Stimulated activated memory B cell treated with anti-CD40 and anti-IgM and Interleukin-4, amounts not matched to agents 10 μg/mL and 1 μg/mL and 100 μg/mL, for 72 hours (primary cell): ENCODE results near the gene SLC17A7.

Experiments
- ATAC-seq: fragments of 150-1000 bp; cut with Tn5 transposase; 2 replicates; pipeline ENCODE4 v1.10.0; 2021
- H3K27ac Mint-ChIP-seq: one replicate; pipeline ENCODE4 v1.8.0; 2022; ENCODE audit warnings: mild to moderate bottlenecking, mixed read lengths
- H3K27me3 Mint-ChIP-seq: one replicate; pipeline ENCODE4 v1.8.0; 2022; ENCODE audit warnings: mixed read lengths
- H3K36me3 Mint-ChIP-seq: one replicate; pipeline ENCODE4 v1.8.0; 2022; ENCODE audit warnings: mixed read lengths
- H3K4me1 Mint-ChIP-seq: one replicate; pipeline ENCODE4 v1.8.0; 2022; ENCODE audit warnings: mixed read lengths
- H3K4me3 Mint-ChIP-seq: one replicate; pipeline ENCODE4 v1.8.0; 2022; ENCODE audit warnings: mild to moderate bottlenecking, moderate library complexity, mixed read lengths
- H3K9me3 Mint-ChIP-seq: one replicate; pipeline ENCODE4 v1.8.0; 2022; ENCODE audit warnings: mixed read lengths

SLC17A7 gene

DNA sequence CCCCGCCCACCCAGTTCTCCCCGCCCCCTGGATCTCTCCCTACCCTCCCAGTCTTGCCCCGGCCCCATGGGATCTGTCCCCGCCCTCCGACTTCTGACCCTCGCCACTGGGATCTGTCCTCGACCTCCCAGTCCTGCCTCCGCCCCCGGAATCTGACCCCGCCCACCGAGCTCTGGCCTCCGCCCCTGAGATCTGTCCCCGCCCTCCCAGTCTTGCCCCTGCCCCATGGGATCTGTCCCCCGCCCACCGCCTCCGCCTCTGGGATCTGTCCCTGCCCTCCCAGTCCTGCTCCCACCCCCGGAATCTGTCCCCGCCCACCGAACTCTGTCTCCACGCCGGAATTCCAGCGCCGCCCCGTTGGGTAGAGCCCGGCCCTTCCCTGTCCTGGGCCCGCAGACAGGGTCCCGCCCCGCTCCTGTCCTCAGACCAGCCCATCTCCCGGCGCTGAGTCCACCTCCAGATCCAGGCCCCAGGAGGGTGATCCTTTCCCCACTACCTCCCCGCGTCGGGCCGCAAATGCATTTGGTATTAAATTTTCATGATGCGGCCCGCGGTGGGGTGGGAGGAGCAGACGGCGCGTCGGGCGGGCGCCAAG, 1.5 kb upstream of the SLC17A7 start:
- Mint-ChIP-seq H3K4me3 (peak overlapping the region; percentile 70), H3K36me3 (peaks cover 14% of the 10 kb centered on the region), H3K27me3 (peaks cover 53% of the 10 kb centered on the region), H3K4me1 (peaks cover 43% of the 10 kb centered on the region), H3K9me3 (peaks cover 3% of the 10 kb centered on the region), H3K27ac (peak overlapping the region; percentile 74)
- peak; percentile 59 for ATAC-seq

DNA sequence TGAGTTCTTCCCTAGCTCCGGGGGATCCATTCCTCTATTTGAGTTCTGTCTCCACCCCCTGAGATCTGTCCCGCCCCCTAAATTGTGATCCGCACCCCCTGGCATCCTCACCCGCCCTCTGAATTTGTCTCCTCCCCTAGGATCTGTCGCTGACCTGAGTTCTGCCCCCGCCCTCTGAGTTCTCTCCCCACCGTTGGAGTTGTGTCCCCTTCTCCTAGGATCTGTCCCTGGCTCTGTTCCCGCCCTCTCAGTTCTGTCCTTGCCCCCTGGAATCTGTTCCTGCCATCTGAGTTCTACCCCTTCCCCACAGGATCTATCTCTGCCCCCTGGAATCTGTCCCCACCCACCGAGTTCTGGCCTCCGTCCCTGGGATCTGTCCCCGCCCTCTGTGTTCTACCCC, 1.0 kb upstream of the SLC17A7 start:
- peaks cover 58% of the 10 kb centered on the region for H3K27me3 Mint-ChIP-seq
- H3K27ac Mint-ChIP-seq, result peak overlapping the region; percentile 74
- peaks cover 44% of the 10 kb centered on the region for H3K4me1 Mint-ChIP-seq
- H3K4me3 Mint-ChIP-seq, result peak overlapping the region; percentile 70
- H3K9me3 Mint-ChIP-seq, result peaks cover 3% of the 10 kb centered on the region
- H3K36me3 Mint-ChIP-seq, result peaks cover 9% of the 10 kb centered on the region
- no peak for ATAC-seq

GRCh38 chr19:49441960-49442350, 628 bp upstream of the SLC17A7 start:
- Mint-ChIP-seq H3K27ac (peak overlapping the region; percentile 74), H3K27me3 (peaks cover 62% of the 10 kb centered on the region), H3K4me1 (peaks cover 48% of the 10 kb centered on the region), H3K9me3 (peaks cover 3% of the 10 kb centered on the region), H3K36me3 (peaks cover 5% of the 10 kb centered on the region), H3K4me3 (peak overlapping the region; percentile 70)
- no peak for ATAC-seq

- Mint-ChIP-seq H3K4me3 (peak overlapping the region; percentile 16), H3K9me3 (peaks cover 3% of the 10 kb centered on the region), H3K27me3 (peaks cover 75% of the 10 kb centered on the region), H3K4me1 (peaks cover 61% of the 10 kb centered on the region), H3K36me3 (no peaks in the 10 kb centered on the region), H3K27ac (no peak overlapping the region)
- no peak for ATAC-seq
Measured at GRCh38 chr19:49440439-49441209, 703 bp downstream of the SLC17A7 start.

GRCh38 chr19:49439836-49440235, 1.5 kb downstream of the SLC17A7 start:
- Mint-ChIP-seq H3K4me1 (peaks cover 55% of the 10 kb centered on the region), H3K36me3 (no peaks in the 10 kb centered on the region), H3K4me3 (no peak overlapping the region), H3K27me3 (peaks cover 83% of the 10 kb centered on the region), H3K27ac (no peak overlapping the region), H3K9me3 (peaks cover 3% of the 10 kb centered on the region)
- no peak for ATAC-seq

GRCh38 chr19:49438261-49438660, 3.1 kb downstream of the SLC17A7 start:
- H3K4me1 Mint-ChIP-seq, result peaks cover 50% of the 10 kb centered on the region
- no peak overlapping the region for H3K27ac Mint-ChIP-seq
- no peak for ATAC-seq
- H3K4me3 Mint-ChIP-seq, result no peak overlapping the region
- H3K9me3 Mint-ChIP-seq, result peaks cover 3% of the 10 kb centered on the region
- peaks cover 98% of the 10 kb centered on the region for H3K27me3 Mint-ChIP-seq
- no peaks in the 10 kb centered on the region for H3K36me3 Mint-ChIP-seq

- no peaks in the 10 kb centered on the region for H3K36me3 Mint-ChIP-seq
- peaks cover 55% of the 10 kb centered on the region for H3K4me1 Mint-ChIP-seq
- H3K27me3 Mint-ChIP-seq, result peaks cover 99% of the 10 kb centered on the region
- no peak overlapping the region for H3K4me3 Mint-ChIP-seq
- H3K9me3 Mint-ChIP-seq, result peaks cover 3% of the 10 kb centered on the region
- no peak for ATAC-seq
- H3K27ac Mint-ChIP-seq, result no peak overlapping the region
Measured at GRCh38 chr19:49437231-49437630, 4.1 kb downstream of the SLC17A7 start.

DNA sequence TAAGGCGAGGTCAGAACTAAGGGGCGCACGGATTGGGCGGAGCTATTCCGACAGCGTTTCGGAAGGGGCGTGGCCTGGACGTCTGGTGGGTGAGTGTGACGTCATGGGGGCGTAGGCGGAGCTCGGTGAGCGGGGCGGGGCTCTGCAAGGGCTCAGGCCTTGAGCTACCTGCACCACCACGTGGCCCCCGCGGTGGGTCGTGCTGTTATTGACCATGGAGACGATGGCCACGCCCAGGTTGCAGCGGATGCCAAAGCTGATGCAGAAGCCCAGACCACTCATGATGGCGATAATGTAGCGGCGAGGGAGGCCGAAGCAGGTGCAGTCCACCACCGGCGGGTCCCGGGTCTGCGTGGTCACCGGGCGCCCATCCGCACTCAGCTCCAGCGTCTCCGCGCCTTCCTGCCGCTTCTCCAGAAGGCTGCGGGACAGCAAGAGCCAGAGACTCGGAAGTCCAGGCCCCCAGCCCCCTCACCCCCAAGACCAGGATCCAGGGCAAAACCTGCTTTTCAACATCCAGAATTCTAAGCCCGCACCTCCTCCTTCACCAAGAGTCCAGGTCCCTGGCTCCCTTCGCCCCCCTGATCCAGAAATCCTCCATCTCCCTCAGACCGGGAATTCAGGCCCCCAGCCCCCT, 4.8 kb downstream of the SLC17A7 start:
- Mint-ChIP-seq H3K4me3 (no peak overlapping the region), H3K27ac (no peak overlapping the region), H3K9me3 (no peaks in the 10 kb centered on the region), H3K27me3 (peaks cover 99% of the 10 kb centered on the region), H3K4me1 (peaks cover 51% of the 10 kb centered on the region), H3K36me3 (no peaks in the 10 kb centered on the region)
- no peak for ATAC-seq

DNA sequence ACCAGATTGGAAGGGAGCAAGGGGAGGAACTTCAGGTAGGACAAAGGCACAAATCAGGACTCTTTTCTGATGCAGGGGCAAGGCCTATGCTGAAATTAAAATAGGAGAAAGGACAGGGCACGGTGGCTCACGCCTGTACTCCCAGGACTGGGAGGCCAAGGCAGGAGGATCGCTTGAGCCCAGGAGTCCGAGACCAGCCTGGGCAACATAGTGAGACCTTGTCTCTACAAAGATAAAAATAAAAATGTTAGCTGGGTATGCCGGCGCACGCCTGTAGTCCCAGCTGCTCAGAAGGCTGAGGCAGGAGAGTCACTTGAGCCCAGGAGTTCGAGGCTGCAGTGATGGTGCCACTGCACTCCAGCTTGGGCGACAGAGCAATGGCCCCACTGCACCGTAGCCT, 5.7 kb downstream of the SLC17A7 start:
- Mint-ChIP-seq H3K27me3 (peaks cover 99% of the 10 kb centered on the region), H3K4me1 (peaks cover 48% of the 10 kb centered on the region), H3K4me3 (no peak overlapping the region), H3K36me3 (no peaks in the 10 kb centered on the region), H3K9me3 (no peaks in the 10 kb centered on the region), H3K27ac (no peak overlapping the region)
- no peak for ATAC-seq

- Mint-ChIP-seq H3K36me3 (no peaks in the 10 kb centered on the region), H3K4me3 (no peak overlapping the region), H3K9me3 (no peaks in the 10 kb centered on the region), H3K27me3 (peaks cover 99% of the 10 kb centered on the region), H3K27ac (no peak overlapping the region), H3K4me1 (peaks cover 51% of the 10 kb centered on the region)
- no peak for ATAC-seq
Measured at GRCh38 chr19:49434907-49435583, 6.3 kb downstream of the SLC17A7 start.

DNA sequence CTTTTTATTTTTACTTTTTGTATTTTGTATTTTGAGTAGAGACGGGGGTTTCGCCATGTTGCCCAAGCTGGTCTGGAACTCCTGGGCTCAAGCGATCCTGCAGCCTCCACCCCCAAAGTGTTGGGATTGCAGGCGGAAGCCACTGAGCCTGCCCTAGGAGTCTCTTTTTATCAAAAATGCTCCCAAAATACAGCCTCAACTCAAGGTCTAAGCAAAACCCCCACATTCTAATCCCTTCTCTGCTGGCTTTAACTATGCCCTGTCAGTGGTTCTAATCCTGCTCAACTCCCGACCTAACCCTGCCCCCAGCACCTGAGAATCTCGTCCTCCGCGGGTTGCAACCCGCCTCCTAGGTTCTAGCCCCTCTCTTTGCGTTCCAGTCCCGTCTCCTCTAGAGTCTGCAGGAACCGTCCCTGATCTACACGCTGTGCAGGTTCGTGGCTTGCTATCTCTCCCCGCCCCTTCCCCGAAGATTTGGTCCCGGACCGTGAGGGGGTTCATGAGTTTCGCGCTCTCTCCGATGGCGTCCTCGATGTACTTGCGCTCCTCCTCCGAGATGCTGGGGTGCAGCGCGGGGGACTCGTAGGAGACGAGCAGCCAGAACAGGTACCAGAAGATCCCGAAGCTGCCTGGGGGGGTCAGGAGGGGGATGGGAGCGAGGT, 8.0 kb downstream of the SLC17A7 start:
- H3K9me3 Mint-ChIP-seq, result no peaks in the 10 kb centered on the region
- peak overlapping the region; percentile 24 for H3K4me3 Mint-ChIP-seq
- no peak overlapping the region for H3K27ac Mint-ChIP-seq
- ATAC-seq, result no peak
- peaks cover 99% of the 10 kb centered on the region for H3K27me3 Mint-ChIP-seq
- no peaks in the 10 kb centered on the region for H3K36me3 Mint-ChIP-seq
- H3K4me1 Mint-ChIP-seq, result peaks cover 60% of the 10 kb centered on the region

- no peaks in the 10 kb centered on the region for H3K36me3 Mint-ChIP-seq
- H3K27me3 Mint-ChIP-seq, result peaks cover 99% of the 10 kb centered on the region
- no peaks in the 10 kb centered on the region for H3K9me3 Mint-ChIP-seq
- peaks cover 63% of the 10 kb centered on the region for H3K4me1 Mint-ChIP-seq
- peak; percentile 32 for ATAC-seq
- no peak overlapping the region for H3K27ac Mint-ChIP-seq
- H3K4me3 Mint-ChIP-seq, result no peak overlapping the region
Measured at GRCh38 chr19:49432141-49433073, 8.9 kb downstream of the SLC17A7 start.

DNA sequence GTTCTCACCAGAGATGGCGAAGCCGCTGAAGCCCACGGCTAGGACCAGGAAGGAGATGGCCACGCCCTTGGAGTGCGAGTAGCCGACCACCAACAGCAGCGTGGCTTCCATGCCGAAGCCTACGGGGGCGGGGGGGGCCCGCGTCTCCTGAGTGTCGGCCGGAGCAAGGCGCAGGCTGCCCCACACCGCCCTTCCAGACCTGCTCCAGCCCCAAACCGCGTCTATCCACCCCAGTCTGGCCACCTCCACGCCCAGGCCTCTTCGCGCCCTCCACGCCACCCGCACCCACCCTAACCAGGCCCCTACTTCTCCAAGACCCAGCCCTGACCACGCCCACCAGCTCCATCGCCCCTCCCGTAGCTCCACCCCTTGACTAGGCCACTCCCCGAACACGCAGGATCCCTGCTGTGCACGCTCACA, 10.0 kb downstream of the SLC17A7 start:
- Mint-ChIP-seq H3K27ac (no peak overlapping the region), H3K27me3 (peaks cover 99% of the 10 kb centered on the region), H3K4me3 (no peak overlapping the region), H3K4me1 (peaks cover 63% of the 10 kb centered on the region), H3K9me3 (no peaks in the 10 kb centered on the region), H3K36me3 (no peaks in the 10 kb centered on the region)
- no peak for ATAC-seq

GRCh38 chr19:49430678-49431329, 10.5 kb downstream of the SLC17A7 start:
- no peak for ATAC-seq
- no peak overlapping the region for H3K27ac Mint-ChIP-seq
- peaks cover 99% of the 10 kb centered on the region for H3K27me3 Mint-ChIP-seq
- H3K4me1 Mint-ChIP-seq, result peaks cover 63% of the 10 kb centered on the region
- H3K36me3 Mint-ChIP-seq, result no peaks in the 10 kb centered on the region
- no peaks in the 10 kb centered on the region for H3K9me3 Mint-ChIP-seq
- no peak overlapping the region for H3K4me3 Mint-ChIP-seq
